ENCODE measurements around the gene CDCP1. TPM values are rescaled to one million over a fixed set of nuclear protein-coding genes. Genes with fewer than 3 reads are reported as not detected.

The CDCP1 gene
- polyA plus RNA-seq, 4 donors: 0.49 to 2.0 (median 1.1) TPM

GRCh38 chr3:45116350-45116749 is 29.8 kb downstream of the CDCP1 start:
- DNase-seq (ENCODE audit: low read depth in 4 of 4, low spot score in 3 of 4): no peak

- DNase-seq (ENCODE audit: low read depth in 4 of 4, low spot score in 3 of 4): no peak
These were observed 32.5 kb downstream of the CDCP1 start for GRCh38 chr3:45113625-45114050.

- DNase-seq (ENCODE audit: low read depth in 4 of 4, low spot score in 3 of 4): no peak
These were observed 33.2 kb downstream of the CDCP1 start for GRCh38 chr3:45112939-45113338.

- DNase-seq (ENCODE audit: low read depth in 4 of 4, low spot score in 3 of 4): no peak
These were observed 35.7 kb downstream of the CDCP1 start for GRCh38 chr3:45110509-45110833.

- DNase-seq (ENCODE audit: low read depth in 4 of 4, low spot score in 3 of 4): no peak
These were observed 36.2 kb downstream of the CDCP1 start for GRCh38 chr3:45109771-45110508.

- DNase-seq (ENCODE audit: low read depth in 4 of 4, low spot score in 3 of 4): no peak
These were observed 39.3 kb downstream of the CDCP1 start for GRCh38 chr3:45106874-45107273.

GRCh38 chr3:45105855-45106671 is 40.1 kb downstream of the CDCP1 start:
- DNase-seq (ENCODE audit: low read depth in 4 of 4, low spot score in 3 of 4): no peak

- DNase-seq (ENCODE audit: low read depth in 4 of 4, low spot score in 3 of 4): no peak
These were observed 41.2 kb downstream of the CDCP1 start for GRCh38 chr3:45104715-45105711.

GRCh38 chr3:45103753-45104714 is 42.1 kb downstream of the CDCP1 start:
- DNase-seq (ENCODE audit: low read depth in 4 of 4, low spot score in 3 of 4): no peak

- no peak for DNase-seq (ENCODE audit: low read depth in 4 of 4, low spot score in 3 of 4)
These were observed 42.8 kb downstream of the CDCP1 start for GRCh38 chr3:45103334-45103733.

- DNase-seq (ENCODE audit: low read depth in 4 of 4, low spot score in 3 of 4): no peak
These were observed 45.2 kb downstream of the CDCP1 start for GRCh38 chr3:45100981-45101407.

- no peak for DNase-seq (ENCODE audit: low read depth in 4 of 4, low spot score in 3 of 4)
These were observed 47.9 kb downstream of the CDCP1 start for GRCh38 chr3:45098310-45098709.

- DNase-seq (ENCODE audit: low read depth in 4 of 4, low spot score in 3 of 4): no peak
These were observed 48.8 kb downstream of the CDCP1 start for GRCh38 chr3:45097296-45097883.

GRCh38 chr3:45095916-45096526 is 50.2 kb downstream of the CDCP1 start:
- DNase-seq (ENCODE audit: low read depth in 4 of 4, low spot score in 3 of 4): no peak

- DNase-seq (ENCODE audit: low read depth in 4 of 4, low spot score in 3 of 4): no peak
These were observed 53.0 kb downstream of the CDCP1 start for GRCh38 chr3:45093176-45093575.

- peak in 1 of 4 donors; percentile 10 for DNase-seq (ENCODE audit: low read depth in 4 of 4, low spot score in 3 of 4)
These were observed 53.8 kb downstream of the CDCP1 start for GRCh38 chr3:45092132-45093031.

GRCh38 chr3:45090855-45091254 is 55.3 kb downstream of the CDCP1 start:
- DNase-seq (ENCODE audit: low read depth in 4 of 4, low spot score in 3 of 4): no peak

Data from left renal pelvis (tissue), 4 donors.